Sigmoid colon (tissue), 7 donors: ENCODE measurements around the gene PAK1. TPM values are rescaled to one million over a fixed set of nuclear protein-coding genes. Genes with fewer than 3 reads are reported as not detected.

Experiments
- DNase-seq: peaks from one replicate; pipeline ENCODE4 v3.0.0-alpha.2; 2019
- H3K27ac ChIP-seq, 4 donors: fragments of 200-600 bp; sonication (generic); one replicate each; pipeline ENCODE4 v1.5.1; 2016 to 2019; ENCODE audit warnings: mild to moderate bottlenecking in 1 of 4
- H3K27me3 ChIP-seq, 3 donors: fragments of 200-600 bp; sonication (generic); one replicate each; pipeline ENCODE4 v1.5.1; 2019; ENCODE audit warnings: mild to moderate bottlenecking in 1 of 3
- H3K36me3 ChIP-seq, 4 donors: fragments of 200-600 bp; sonication (generic); one replicate each; pipeline ENCODE4 v1.5.1; 2016 to 2019
- H3K4me1 ChIP-seq, 4 donors: fragments of 200-600 bp; sonication (generic); one replicate each; pipeline ENCODE4 v1.5.1; 2017 to 2019
- H3K4me3 ChIP-seq, 4 donors: fragments of 200-600 bp; sonication (generic); one replicate each; pipeline ENCODE4 v1.5.1; 2017 to 2019; ENCODE audit warnings: mild to moderate bottlenecking in 2 of 4, moderate library complexity in 1 of 4
- H3K9me3 ChIP-seq, 4 donors: fragments of 200-600 bp in 3 of 4; sonication (generic) in 3 of 4; one replicate each; pipeline versions ENCODE4 v1.5.1 to v1.6.1; 2013 to 2019
- EP300 ChIP-seq, 4 donors: sonication (generic); formaldehyde crosslinking; IDR thresholded peaks; one replicate each; pipeline ENCODE4 v1.6.1; 2017; ENCODE audit warnings: antibody characterized with exemption in 4 of 4
- POLR2A ChIP-seq, 2 donors: fragments of 450-650 bp; IDR thresholded peaks; one replicate each; pipeline ENCODE4 v1.6.1; 2016; ENCODE audit warnings: antibody characterized with exemption in 2 of 2, mild to moderate bottlenecking in 2 of 2, moderate library complexity in 2 of 2
- POLR2AphosphoS5 ChIP-seq, 4 donors: sonication (generic); formaldehyde crosslinking; IDR thresholded peaks; one replicate each; pipeline ENCODE4 v1.6.1; 2017; ENCODE audit warnings: antibody characterized with exemption in 4 of 4
- WGBS, 2 donors: extraction: QIAGEN DNeasy Blood & Tissue Kit; methylation state at CpG; one replicate each; pipeline ENCODE4 v1.1.7; 2013; 5-methylcytosine and 5-hydroxymethylcytosine counted together
- intact Hi-C: fragments of 100-400 bp; cut with DNase I; formaldehyde crosslinking; loops from one replicate; pipeline ENCODE4 v1.15.1; 2023
- polyA plus RNA-seq, 3 donors: library from polyadenylated mRNA; stranded (reverse); fragments of 200-250 nt; gene quantifications; one replicate each; pipeline ENCODE4 v1.2.3, GENCODE V29; 2013
- total RNA-seq, 4 donors: library from RNA; depleted of rRNA; stranded (reverse); fragments of >200 nt; gene quantifications; one replicate each; pipeline ENCODE4 v1.1.0, GENCODE V29; 2016
- TF ChIP-seq, protein P1 (sequence below), 4 experiments: fragments of 450-650 bp in 3 of 4; fragments of 200-600 bp in 1 of 4; IDR thresholded peaks; one replicate each; pipeline ENCODE4 v1.5.1; 2016 to 2019; ENCODE audit warnings: antibody characterized with exemption in 4 of 4, mild to moderate bottlenecking in 3 of 4, moderate library complexity in 2 of 4
- donor health status: healthy with polysubstance abuse.
- donor health status: Bipolar disorder and iron deficiency.
- donor health status: healthy.

The PAK1 gene
- total and polyA plus RNA-seq, 7 donors: 24.6 to 79.3 (median 37.7) TPM

GRCh38 chr11:77448269-77448668, 25.6 kb downstream of the PAK1 start:
- intact Hi-C loops: no loop called here
- TF ChIP-seq EP300 (IDR thresholded peaks at IDR 0.05): no peak
- TF ChIP-seq POLR2A (IDR thresholded peaks at IDR 0.05): no peak
- TF ChIP-seq, protein P1, sequence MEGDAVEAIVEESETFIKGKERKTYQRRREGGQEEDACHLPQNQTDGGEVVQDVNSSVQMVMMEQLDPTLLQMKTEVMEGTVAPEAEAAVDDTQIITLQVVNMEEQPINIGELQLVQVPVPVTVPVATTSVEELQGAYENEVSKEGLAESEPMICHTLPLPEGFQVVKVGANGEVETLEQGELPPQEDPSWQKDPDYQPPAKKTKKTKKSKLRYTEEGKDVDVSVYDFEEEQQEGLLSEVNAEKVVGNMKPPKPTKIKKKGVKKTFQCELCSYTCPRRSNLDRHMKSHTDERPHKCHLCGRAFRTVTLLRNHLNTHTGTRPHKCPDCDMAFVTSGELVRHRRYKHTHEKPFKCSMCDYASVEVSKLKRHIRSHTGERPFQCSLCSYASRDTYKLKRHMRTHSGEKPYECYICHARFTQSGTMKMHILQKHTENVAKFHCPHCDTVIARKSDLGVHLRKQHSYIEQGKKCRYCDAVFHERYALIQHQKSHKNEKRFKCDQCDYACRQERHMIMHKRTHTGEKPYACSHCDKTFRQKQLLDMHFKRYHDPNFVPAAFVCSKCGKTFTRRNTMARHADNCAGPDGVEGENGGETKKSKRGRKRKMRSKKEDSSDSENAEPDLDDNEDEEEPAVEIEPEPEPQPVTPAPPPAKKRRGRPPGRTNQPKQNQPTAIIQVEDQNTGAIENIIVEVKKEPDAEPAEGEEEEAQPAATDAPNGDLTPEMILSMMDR (IDR thresholded peaks at IDR 0.05): no peak
- TF ChIP-seq POLR2AphosphoS5 (IDR thresholded peaks at IDR 0.05): no peak
- no peak for DNase-seq
- Histone ChIP-seq H3K27me3 (no peaks in the 10 kb centered on the region), H3K4me3 (no peak overlapping the region), H3K27ac (no peak overlapping the region), H3K9me3 (no peaks in the 10 kb centered on the region), H3K36me3 (no peaks in the 10 kb centered on the region), H3K4me1 (no peaks in the 10 kb centered on the region)
- 85 to 87% methylated on average over 2 of the region's 2 CpGs for WGBS, 2 donors

DNA sequence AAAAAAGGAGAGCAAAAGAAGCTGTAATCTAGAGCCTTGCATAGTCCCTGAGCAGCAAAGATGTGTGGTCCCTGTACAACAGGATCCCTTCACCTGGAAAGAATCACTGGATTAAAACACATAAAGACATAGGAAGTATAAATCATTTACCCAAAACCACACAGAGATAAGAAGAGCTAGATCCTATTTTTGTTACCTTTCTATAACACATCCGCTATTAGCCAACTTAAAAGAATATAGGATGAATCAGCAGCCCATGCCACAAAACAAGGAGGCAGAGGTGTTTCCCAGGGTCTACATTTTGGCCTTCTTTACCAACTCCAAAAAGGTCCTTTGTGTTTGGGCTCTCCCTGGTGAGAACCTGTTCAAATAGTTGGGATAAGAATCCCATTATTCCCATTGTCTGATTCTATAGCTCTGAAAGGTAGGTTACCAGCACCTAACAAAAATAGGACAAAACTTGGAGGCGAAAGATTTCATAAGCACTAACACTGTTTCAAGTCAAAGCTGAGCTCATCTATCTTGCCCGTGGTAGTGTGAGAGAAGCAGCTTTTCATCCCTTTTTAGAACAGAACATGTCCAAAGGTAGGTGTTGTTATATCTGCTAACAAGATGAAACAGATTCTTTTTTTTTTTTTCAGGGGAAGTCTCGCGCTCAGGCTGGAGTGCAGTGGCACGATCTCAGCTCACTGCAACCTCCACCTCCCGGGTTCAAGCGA, 26.8 kb downstream of the PAK1 start:
- Histone ChIP-seq H3K27me3 (no peaks in the 10 kb centered on the region), H3K9me3 (no peaks in the 10 kb centered on the region), H3K4me1 (no peaks in the 10 kb centered on the region), H3K27ac (no peak overlapping the region), H3K4me3 (no peak overlapping the region), H3K36me3 (no peaks in the 10 kb centered on the region)
- intact Hi-C loops: no loop called here
- DNase-seq: no peak
- 82 to 84% methylated on average over 8 of the region's 8 CpGs for WGBS, 2 donors
- TF ChIP-seq POLR2A (IDR thresholded peaks at IDR 0.05) (no peak), POLR2AphosphoS5 (IDR thresholded peaks at IDR 0.05) (no peak), EP300 (IDR thresholded peaks at IDR 0.05) (no peak)
- TF ChIP-seq, protein P1 (IDR thresholded peaks at IDR 0.05): no peak

DNA sequence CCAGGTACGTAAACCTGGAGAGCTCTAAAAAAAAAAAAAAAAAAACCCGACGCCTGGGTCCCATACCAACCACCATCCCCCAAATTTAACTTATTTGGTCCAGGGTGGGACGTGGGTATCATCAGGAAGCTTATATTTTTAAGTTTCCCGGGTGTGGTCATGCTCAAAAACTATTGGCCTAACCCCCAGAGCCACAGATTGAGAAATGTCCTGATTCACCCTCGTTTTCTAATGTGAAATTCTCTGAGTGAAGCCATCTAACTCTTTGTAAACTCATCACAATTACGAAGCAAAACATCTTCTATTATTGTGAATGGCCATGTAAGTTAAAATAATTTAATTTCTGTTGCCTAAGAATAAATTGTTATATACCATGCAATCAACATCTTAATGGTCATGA, 29.6 kb downstream of the PAK1 start:
- H3K27me3 ChIP-seq: no peaks in the 10 kb centered on the region
- no peak overlapping the region for H3K27ac ChIP-seq
- no peaks in the 10 kb centered on the region for H3K9me3 ChIP-seq
- intact Hi-C loops: no loop called here
- WGBS, 2 donors: 87 to 90% methylated on average over 7 of the region's 7 CpGs
- no peaks in the 10 kb centered on the region for H3K36me3 ChIP-seq
- TF ChIP-seq POLR2AphosphoS5 (IDR thresholded peaks at IDR 0.05) (no peak), EP300 (IDR thresholded peaks at IDR 0.05) (no peak), POLR2A (IDR thresholded peaks at IDR 0.05) (no peak)
- TF ChIP-seq, protein P1 (IDR thresholded peaks at IDR 0.05): no peak
- H3K4me1 ChIP-seq: no peaks in the 10 kb centered on the region
- no peak for DNase-seq
- H3K4me3 ChIP-seq: no peak overlapping the region

DNA sequence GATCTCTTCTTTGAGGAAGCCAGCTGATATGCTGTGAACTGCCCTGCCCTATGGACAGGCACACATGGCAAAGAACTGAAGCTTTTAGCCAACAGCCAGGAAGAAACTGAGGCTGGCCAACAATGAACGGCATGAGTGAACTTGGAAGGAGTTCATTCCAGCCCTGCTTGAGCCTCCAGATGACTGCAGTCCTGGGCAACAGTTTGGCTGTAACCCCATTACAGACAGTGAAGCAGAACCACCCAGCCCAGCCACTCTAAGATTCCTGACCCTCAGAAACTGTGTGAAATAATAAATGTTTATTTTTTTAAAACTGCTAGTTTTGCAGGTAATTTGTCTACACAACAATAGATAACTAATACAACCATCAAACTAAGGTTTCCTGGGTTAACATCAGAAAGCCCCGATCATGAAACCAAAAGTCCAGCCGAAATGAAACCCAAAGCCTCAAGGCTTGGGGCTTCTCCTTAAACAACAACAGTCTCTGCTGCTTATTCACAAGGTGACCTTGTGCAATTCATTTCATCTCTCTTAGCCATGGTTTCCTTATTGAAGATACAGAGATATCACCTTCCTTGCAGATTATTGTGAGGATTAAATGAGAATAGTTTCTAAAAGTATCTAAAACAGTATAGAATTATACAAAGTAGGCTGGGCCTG, 31.4 kb downstream of the PAK1 start:
- no peak overlapping the region for H3K4me3 ChIP-seq
- no peaks in the 10 kb centered on the region for H3K36me3 ChIP-seq
- H3K27ac ChIP-seq: no peak overlapping the region
- no peaks in the 10 kb centered on the region for H3K4me1 ChIP-seq
- TF ChIP-seq POLR2A (IDR thresholded peaks at IDR 0.05) (no peak), POLR2AphosphoS5 (IDR thresholded peaks at IDR 0.05) (no peak)
- WGBS, 2 donors: 77 to 84% methylated on average over 3 of the region's 3 CpGs
- no peak for DNase-seq
- H3K9me3 ChIP-seq: no peaks in the 10 kb centered on the region
- no peaks in the 10 kb centered on the region for H3K27me3 ChIP-seq
- intact Hi-C loops: no loop called here

DNA sequence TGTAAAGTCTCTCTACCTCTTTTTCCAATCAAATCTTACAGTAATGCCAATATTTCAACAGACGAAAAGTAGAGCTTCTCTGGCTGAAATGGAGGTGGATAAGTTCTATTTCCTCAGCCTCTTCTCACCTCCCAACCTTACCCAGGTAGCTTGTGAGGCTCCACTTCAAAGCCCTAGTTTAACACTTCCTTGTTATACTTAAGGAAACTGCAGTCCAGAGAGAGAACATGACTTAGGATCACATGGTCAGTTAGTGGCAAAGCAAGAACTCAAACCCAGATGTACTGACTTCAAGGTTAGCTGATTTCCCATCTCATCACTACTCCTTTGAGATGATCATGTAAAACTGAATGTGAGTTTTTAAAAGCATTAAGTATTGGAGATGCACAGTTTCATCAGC, 32.5 kb downstream of the PAK1 start:
- Histone ChIP-seq H3K27ac (no peak overlapping the region), H3K9me3 (no peaks in the 10 kb centered on the region)

More for the DNA sequence above, 32.5 kb downstream of the PAK1 start:
- Histone ChIP-seq H3K36me3 (no peaks in the 10 kb centered on the region), H3K27me3 (no peaks in the 10 kb centered on the region), H3K4me1 (no peaks in the 10 kb centered on the region), H3K4me3 (no peak overlapping the region)
- 88% methylated on average over 1 of the region's 1 CpG for WGBS, 2 donors
- TF ChIP-seq, protein P1 (IDR thresholded peaks at IDR 0.05): no peak
- TF ChIP-seq EP300 (IDR thresholded peaks at IDR 0.05) (no peak), POLR2A (IDR thresholded peaks at IDR 0.05) (no peak)
- intact Hi-C loops: no loop called here
- no peak for DNase-seq
